ENCODE measurements around the gene RASGRP4. TPM values are rescaled to one million over a fixed set of nuclear protein-coding genes. Genes with fewer than 3 reads are reported as not detected.
"Not testable (repeated sequence)": the region's sequence is repeated elsewhere in the genome, so short reads cannot be mapped to it uniquely, and the experiment has no call there.

Gene RASGRP4
- total RNA-seq, 1 experiment from 2014 or later = not detected

GRCh38 chr19:38429055-38429810 lies 3.2 kb upstream of the RASGRP4 start:
- TF ChIP-seq EZH2phosphoT487 (IDR thresholded peaks at IDR 0.05; ENCODE audit: borderline replicate concordance, low read length) (no peak), EZH2 (IDR thresholded peaks at IDR 0.05; ENCODE audit: low read length, unreplicated experiment) (no peak), CTCF (conservative IDR thresholded peaks at IDR 0.05; ENCODE audit: low read depth, low read length) (no peak)
- BruUV-seq (replicated peaks) = no TSS peak
- H3K4me2 ChIP-seq (ENCODE audit: low read length) = no peak overlapping the region
- H2AFZ ChIP-seq (ENCODE audit: low read length) = no peak overlapping the region
- no peaks in the 10 kb centered on the region for H3K79me2 ChIP-seq (ENCODE audit: low read length)
- no peaks in the 10 kb centered on the region for H3K4me1 ChIP-seq (ENCODE audit: insufficient read depth, low read length)
- no peaks in the 10 kb centered on the region for H3K9me2 ChIP-seq (replicated peaks; ENCODE audit: low read length)
- no peak overlapping the region for H3K4me3 ChIP-seq (ENCODE audit: low read length)
- ATAC-seq (no peak), DNase-seq (no peak)
- intact Hi-C loops (cut with micrococcal nuclease) = no loop called here
- H4K20me1 ChIP-seq (ENCODE audit: low read length) = no peaks in the 10 kb centered on the region
- ChIA-PET POLR2A (ENCODE audit: unreplicated experiment) (no interaction called here), CTCF (no interaction called here)
- no peaks in the 10 kb centered on the region for H3K27me3 ChIP-seq (ENCODE audit: low read length)
- H3K9me3 ChIP-seq (ENCODE audit: low read length) = no peaks in the 10 kb centered on the region
- no peak overlapping the region for H3K27ac ChIP-seq (ENCODE audit: low read length)
- H3K9ac ChIP-seq (ENCODE audit: low read length) = no peak overlapping the region
- no peaks in the 10 kb centered on the region for H3F3A ChIP-seq (ENCODE audit: low read length, unreplicated experiment)
- no peaks in the 10 kb centered on the region for H3K36me3 ChIP-seq (ENCODE audit: low read depth, low read length)

DNA sequence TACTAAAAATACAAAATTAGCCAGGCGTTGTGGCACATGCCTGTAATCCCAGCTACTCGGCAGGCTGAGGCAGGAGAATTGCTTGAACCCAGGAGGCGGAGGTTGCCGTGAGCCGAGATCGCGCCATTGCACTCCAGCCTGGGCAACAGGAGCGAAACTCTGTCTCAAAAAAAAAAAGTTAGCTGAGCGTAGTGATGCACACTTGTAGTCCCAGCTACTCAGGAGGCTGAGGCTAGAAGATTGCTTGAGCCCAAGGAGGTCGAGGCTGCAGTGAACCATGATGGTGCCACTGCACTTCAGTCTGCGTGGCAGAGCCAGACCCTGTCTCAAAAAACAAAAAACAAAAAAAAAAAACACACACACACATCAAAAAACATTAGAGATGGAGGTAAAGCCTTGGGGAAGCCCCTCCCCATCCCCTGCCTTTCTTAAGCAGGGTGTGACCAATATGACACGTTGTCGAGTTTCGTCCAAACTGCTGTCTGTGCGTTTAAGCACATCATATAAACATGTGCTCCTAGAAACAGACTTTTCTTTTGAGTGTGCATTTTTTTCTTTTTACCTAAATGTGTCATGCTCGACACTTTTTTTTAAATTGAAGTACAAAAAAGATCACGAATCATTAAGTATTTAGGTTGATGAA lies 1.1 kb upstream of the RASGRP4 start:
- H2AFZ ChIP-seq (ENCODE audit: low read length); H3K9me3 ChIP-seq (ENCODE audit: low read length); ATAC-seq; DNase-seq; H3K4me1 ChIP-seq (ENCODE audit: insufficient read depth, low read length); POLR2A ChIA-PET (ENCODE audit: unreplicated experiment); BruUV-seq (replicated peaks); H3K9ac ChIP-seq (ENCODE audit: low read length); H3K27ac ChIP-seq (ENCODE audit: low read length); CTCF ChIA-PET; H3K4me3 ChIP-seq (ENCODE audit: low read length); H3K79me2 ChIP-seq (ENCODE audit: low read length); H3K9me2 ChIP-seq (replicated peaks; ENCODE audit: low read length); H3K27me3 ChIP-seq (ENCODE audit: low read length); H4K20me1 ChIP-seq (ENCODE audit: low read length); H3K4me2 ChIP-seq (ENCODE audit: low read length); H3K36me3 ChIP-seq (ENCODE audit: low read depth, low read length); H3F3A ChIP-seq (ENCODE audit: low read length, unreplicated experiment); intact Hi-C loops (cut with micrococcal nuclease): not testable (repeated sequence)

DNA sequence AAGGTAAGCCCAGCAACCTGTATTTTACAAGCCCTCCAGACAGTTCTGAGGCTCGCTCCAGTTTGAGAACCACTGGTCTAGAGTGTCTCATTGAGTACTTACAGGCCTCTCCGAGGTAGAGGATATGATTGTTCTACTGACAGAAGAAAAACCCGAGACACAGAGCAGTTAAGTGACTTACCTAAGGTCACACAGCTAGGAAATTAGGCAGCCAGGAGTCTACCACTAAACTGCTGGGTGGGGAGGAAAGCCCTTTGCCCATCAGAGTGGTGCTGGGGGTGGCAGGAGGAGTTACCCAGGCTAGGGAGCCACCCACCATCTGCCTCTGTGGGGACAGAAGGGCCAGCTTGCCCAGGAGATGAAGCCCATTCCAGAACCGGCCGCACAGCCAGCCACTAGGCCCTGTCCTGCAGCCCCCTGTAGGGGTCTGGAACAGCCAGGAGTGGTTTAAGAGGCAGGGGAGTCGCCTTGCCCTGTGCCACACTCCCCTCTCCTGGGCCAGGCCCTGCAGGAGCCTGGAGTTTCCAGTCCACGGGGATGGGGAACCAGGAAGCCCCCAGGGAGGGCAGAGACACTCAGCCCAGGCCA lies 703 bp downstream of the RASGRP4 start:
- Histone ChIP-seq H3K4me3 (ENCODE audit: low read length) (no peak overlapping the region), H3K36me3 (ENCODE audit: low read depth, low read length) (no peaks in the 10 kb centered on the region), H3K27ac (ENCODE audit: low read length) (no peak overlapping the region), H3K4me1 (ENCODE audit: insufficient read depth, low read length) (no peaks in the 10 kb centered on the region), H2AFZ (ENCODE audit: low read length) (no peak overlapping the region), H3K4me2 (ENCODE audit: low read length) (no peak overlapping the region), H3K9ac (ENCODE audit: low read length) (no peak overlapping the region), H3K79me2 (ENCODE audit: low read length) (no peaks in the 10 kb centered on the region), H3F3A (ENCODE audit: low read length, unreplicated experiment) (no peaks in the 10 kb centered on the region), H3K9me3 (ENCODE audit: low read length) (no peaks in the 10 kb centered on the region), H4K20me1 (ENCODE audit: low read length) (no peaks in the 10 kb centered on the region), H3K27me3 (ENCODE audit: low read length) (no peaks in the 10 kb centered on the region), H3K9me2 (replicated peaks; ENCODE audit: low read length) (no peaks in the 10 kb centered on the region)
- DNase-seq = no peak
- no TSS peak for BruUV-seq (replicated peaks)
- TF ChIP-seq EZH2phosphoT487 (IDR thresholded peaks at IDR 0.05; ENCODE audit: borderline replicate concordance, low read length) = no peak
- TF ChIP-seq CTCF (conservative IDR thresholded peaks at IDR 0.05; ENCODE audit: low read depth, low read length) = no peak
- no peak for TF ChIP-seq EZH2 (IDR thresholded peaks at IDR 0.05; ENCODE audit: low read length, unreplicated experiment)
- ATAC-seq = no peak
- CTCF ChIA-PET = no interaction called here
- POLR2A ChIA-PET (ENCODE audit: unreplicated experiment) = no interaction called here
- intact Hi-C loops (cut with micrococcal nuclease) = no loop called here

All from PC-3 (cell line).